Gastroesophageal sphincter (tissue), 3 donors: Measurements from ENCODE around the gene LONRF2.

ENCODE experiments used
- EP300 ChIP-seq: sonication (generic); formaldehyde crosslinking; IDR thresholded peaks from one replicate; pipeline ENCODE4 v1.6.1; 2017; ENCODE audit warnings: antibody characterized with exemption, mild to moderate bottlenecking
- POLR2A ChIP-seq, 2 donors: fragments of 450-650 bp; IDR thresholded peaks; one replicate each; pipeline ENCODE4 v1.6.1; 2017; ENCODE audit warnings: antibody characterized with exemption in 2 of 2, mild to moderate bottlenecking in 2 of 2, moderate library complexity in 1 of 2
- TF ChIP-seq, protein P1 (sequence below), 4 experiments: fragments of 200-600 bp in 2 of 4; fragments of 450-650 bp in 2 of 4; sonication (generic) in 1 of 4; IDR thresholded peaks; one replicate each; pipeline ENCODE4 v1.5.1; 2017 to 2019; ENCODE audit warnings: antibody characterized with exemption in 4 of 4, mild to moderate bottlenecking in 2 of 4, moderate library complexity in 2 of 4

DNA sequence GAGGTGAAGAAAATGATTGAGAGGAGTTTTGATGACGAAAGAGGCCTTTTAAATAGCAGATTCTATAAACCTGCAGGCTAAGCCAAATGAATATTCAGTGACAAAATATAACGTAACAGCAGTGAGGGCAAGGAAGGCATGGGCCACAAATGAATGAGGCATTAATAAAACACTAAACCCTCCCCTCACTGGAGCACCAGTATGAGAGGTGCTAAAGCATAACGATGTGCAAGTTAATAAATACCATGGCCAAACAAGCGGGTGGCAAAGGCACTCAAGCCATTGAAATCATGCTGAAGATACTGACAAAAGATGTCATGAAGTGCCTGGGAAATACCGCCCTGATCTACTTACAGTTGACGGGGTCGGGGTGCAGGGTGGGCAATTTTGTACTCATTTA is 30.2 kb upstream of the LONRF2 start:
- TF ChIP-seq, protein P1, sequence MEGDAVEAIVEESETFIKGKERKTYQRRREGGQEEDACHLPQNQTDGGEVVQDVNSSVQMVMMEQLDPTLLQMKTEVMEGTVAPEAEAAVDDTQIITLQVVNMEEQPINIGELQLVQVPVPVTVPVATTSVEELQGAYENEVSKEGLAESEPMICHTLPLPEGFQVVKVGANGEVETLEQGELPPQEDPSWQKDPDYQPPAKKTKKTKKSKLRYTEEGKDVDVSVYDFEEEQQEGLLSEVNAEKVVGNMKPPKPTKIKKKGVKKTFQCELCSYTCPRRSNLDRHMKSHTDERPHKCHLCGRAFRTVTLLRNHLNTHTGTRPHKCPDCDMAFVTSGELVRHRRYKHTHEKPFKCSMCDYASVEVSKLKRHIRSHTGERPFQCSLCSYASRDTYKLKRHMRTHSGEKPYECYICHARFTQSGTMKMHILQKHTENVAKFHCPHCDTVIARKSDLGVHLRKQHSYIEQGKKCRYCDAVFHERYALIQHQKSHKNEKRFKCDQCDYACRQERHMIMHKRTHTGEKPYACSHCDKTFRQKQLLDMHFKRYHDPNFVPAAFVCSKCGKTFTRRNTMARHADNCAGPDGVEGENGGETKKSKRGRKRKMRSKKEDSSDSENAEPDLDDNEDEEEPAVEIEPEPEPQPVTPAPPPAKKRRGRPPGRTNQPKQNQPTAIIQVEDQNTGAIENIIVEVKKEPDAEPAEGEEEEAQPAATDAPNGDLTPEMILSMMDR (IDR thresholded peaks at IDR 0.05): no peak
- TF ChIP-seq POLR2A (IDR thresholded peaks at IDR 0.05) (no peak), EP300 (no peak)
